Neural progenitor cell (in vitro differentiated cells): ENCODE data around the gene CC2D1A. TPM values are rescaled to one million over a fixed set of nuclear protein-coding genes. Genes with fewer than 3 reads are reported as not detected.

Source experiments
- DNase-seq: peaks from one replicate; pipeline ENCODE4 v3.0.0-alpha.2; 2016; ENCODE audit warnings: low spot score
- H2AFZ ChIP-seq: fragments of 200-600 bp; sonication (generic); replicated peaks from 2 replicates; pipeline ENCODE4 v1.6.1; 2016; ENCODE audit warnings: antibody characterized with exemption
- H3F3A ChIP-seq: fragments of 200-600 bp; sonication (generic); 2 replicates; pipeline ENCODE4 v1.6.1; 2016; ENCODE audit warnings: antibody characterized with exemption, low read depth
- H3K27ac ChIP-seq: fragments of 200-600 bp; sonication (generic); 2 replicates; pipeline ENCODE4 v1.5.1; 2016; ENCODE audit warnings: mild to moderate bottlenecking
- H3K27me3 ChIP-seq: fragments of 200-600 bp; sonication (generic); 2 replicates; pipeline ENCODE4 v1.6.1; 2016; ENCODE audit warnings: mild to moderate bottlenecking, moderate library complexity
- H3K36me3 ChIP-seq: fragments of 200-600 bp; sonication (generic); 2 replicates; pipeline ENCODE4 v1.5.1; 2016
- H3K4me1 ChIP-seq: fragments of 200-600 bp; sonication (generic); 2 replicates; pipeline ENCODE4 v1.6.1; 2016; ENCODE audit warnings: mixed run types
- H3K4me2 ChIP-seq: fragments of 200-600 bp; sonication (generic); 2 replicates; pipeline ENCODE4 v1.6.1; 2016
- H3K4me3 ChIP-seq: fragments of 200-600 bp; sonication (generic); 2 replicates; pipeline ENCODE4 v1.5.1; 2016
- H3K79me2 ChIP-seq: fragments of 200-600 bp; sonication (generic); 2 replicates; pipeline ENCODE4 v1.6.1; 2016; ENCODE audit warnings: low read depth
- H3K9ac ChIP-seq: fragments of 200-600 bp; sonication (generic); 2 replicates; pipeline ENCODE4 v1.6.1; 2016
- H3K9me3 ChIP-seq: fragments of 200-600 bp; sonication (generic); 2 replicates; pipeline ENCODE4 v1.5.1; 2016; ENCODE audit warnings: low read depth
- H4K20me1 ChIP-seq: fragments of 200-600 bp; sonication (generic); 2 replicates; pipeline ENCODE4 v1.6.1; 2016; ENCODE audit warnings: low read depth
- H3K27ac Mint-ChIP-seq: 3 replicates; pipeline ENCODE4 v1.8.0; 2021; ENCODE audit warnings: mixed read lengths
- H3K27me3 Mint-ChIP-seq: 2 replicates; pipeline ENCODE4 v1.8.0; 2022; ENCODE audit warnings: low read depth, mild to moderate bottlenecking, inconsistent platforms, moderate library complexity, mixed read lengths; ENCODE audit not compliant: insufficient read depth
- H3K36me3 Mint-ChIP-seq: 3 replicates; pipeline ENCODE4 v1.8.0; 2021; ENCODE audit warnings: mixed read lengths
- H3K4me1 Mint-ChIP-seq: 3 replicates; pipeline ENCODE4 v1.8.0; 2021; ENCODE audit warnings: mixed read lengths
- H3K4me3 Mint-ChIP-seq: 3 replicates; pipeline ENCODE4 v1.8.0; 2021; ENCODE audit warnings: mild to moderate bottlenecking, moderate library complexity, mixed read lengths
- H3K9me3 Mint-ChIP-seq: 3 replicates; pipeline ENCODE4 v1.8.0; 2020; ENCODE audit warnings: mixed read lengths
- EZH2 ChIP-seq: fragments of 200-600 bp; sonication (generic); IDR thresholded peaks from 2 replicates; pipeline ENCODE4 v1.6.1; 2017; ENCODE audit warnings: antibody characterized with exemption, mild to moderate bottlenecking, moderate library complexity
- EZH2phosphoT487 ChIP-seq: fragments of 200-600 bp; sonication (generic); IDR thresholded peaks from 2 replicates; pipeline ENCODE4 v1.6.1; 2017; ENCODE audit warnings: antibody characterized with exemption
- total RNA-seq: library from RNA; depleted of rRNA; stranded (reverse); fragments of >200 nt; gene quantifications from 2 replicates; pipeline ENCODE4 v1.2.3, GENCODE V29; 2015; ENCODE audit warnings: low replicate concordance
- TF ChIP-seq, protein P1 (sequence below): fragments of 200-600 bp; sonication (generic); IDR thresholded peaks from 2 replicates; pipeline ENCODE4 v1.5.1; 2017; ENCODE audit warnings: antibody characterized with exemption, mild to moderate bottlenecking

Gene CC2D1A
- total RNA-seq, 1 donor from 2014 or later: 8.1 TPM

DNA sequence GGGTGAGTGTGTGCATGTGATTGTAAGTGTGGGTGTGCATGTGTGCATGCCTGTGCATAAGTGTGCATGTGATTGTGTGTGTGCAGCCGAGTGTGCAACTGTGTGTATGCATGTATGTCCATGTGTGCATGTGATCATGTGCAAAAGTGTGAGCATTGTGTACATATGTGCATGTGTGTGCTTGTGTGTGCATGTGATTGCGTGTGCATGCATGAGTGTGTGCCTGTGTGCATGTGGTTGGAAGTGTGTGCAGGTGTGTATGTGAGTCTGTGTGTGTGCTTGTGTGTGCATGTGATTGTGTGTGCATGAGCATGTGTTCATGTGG is 28.7 kb downstream of the CC2D1A start:
- Histone ChIP-seq H3K4me1 (peaks cover 22% of the 10 kb centered on the region), H3K4me2 (no peak overlapping the region), H2AFZ (no peak overlapping the region), H3K9me3 (no peaks in the 10 kb centered on the region), H3K4me3 (no peak overlapping the region), H3K27ac (no peak overlapping the region), H3K36me3 (no peaks in the 10 kb centered on the region), H4K20me1 (no peaks in the 10 kb centered on the region), H3K79me2 (no peaks in the 10 kb centered on the region), H3K27me3 (no peaks in the 10 kb centered on the region), H3K9ac (no peak overlapping the region), H3F3A (peaks cover 10% of the 10 kb centered on the region)
- TF ChIP-seq, protein P1, sequence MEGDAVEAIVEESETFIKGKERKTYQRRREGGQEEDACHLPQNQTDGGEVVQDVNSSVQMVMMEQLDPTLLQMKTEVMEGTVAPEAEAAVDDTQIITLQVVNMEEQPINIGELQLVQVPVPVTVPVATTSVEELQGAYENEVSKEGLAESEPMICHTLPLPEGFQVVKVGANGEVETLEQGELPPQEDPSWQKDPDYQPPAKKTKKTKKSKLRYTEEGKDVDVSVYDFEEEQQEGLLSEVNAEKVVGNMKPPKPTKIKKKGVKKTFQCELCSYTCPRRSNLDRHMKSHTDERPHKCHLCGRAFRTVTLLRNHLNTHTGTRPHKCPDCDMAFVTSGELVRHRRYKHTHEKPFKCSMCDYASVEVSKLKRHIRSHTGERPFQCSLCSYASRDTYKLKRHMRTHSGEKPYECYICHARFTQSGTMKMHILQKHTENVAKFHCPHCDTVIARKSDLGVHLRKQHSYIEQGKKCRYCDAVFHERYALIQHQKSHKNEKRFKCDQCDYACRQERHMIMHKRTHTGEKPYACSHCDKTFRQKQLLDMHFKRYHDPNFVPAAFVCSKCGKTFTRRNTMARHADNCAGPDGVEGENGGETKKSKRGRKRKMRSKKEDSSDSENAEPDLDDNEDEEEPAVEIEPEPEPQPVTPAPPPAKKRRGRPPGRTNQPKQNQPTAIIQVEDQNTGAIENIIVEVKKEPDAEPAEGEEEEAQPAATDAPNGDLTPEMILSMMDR: no peak
- no peak for TF ChIP-seq EZH2
- no peak for TF ChIP-seq EZH2phosphoT487
- Mint-ChIP-seq H3K36me3 (no peaks in the 10 kb centered on the region), H3K27ac (peak overlapping the region; percentile 40), H3K4me3 (peak overlapping the region; percentile 27), H3K9me3 (no peaks in the 10 kb centered on the region), H3K27me3 (peaks cover 12% of the 10 kb centered on the region), H3K4me1 (peaks cover 28% of the 10 kb centered on the region)
- DNase-seq: no peak

DNA sequence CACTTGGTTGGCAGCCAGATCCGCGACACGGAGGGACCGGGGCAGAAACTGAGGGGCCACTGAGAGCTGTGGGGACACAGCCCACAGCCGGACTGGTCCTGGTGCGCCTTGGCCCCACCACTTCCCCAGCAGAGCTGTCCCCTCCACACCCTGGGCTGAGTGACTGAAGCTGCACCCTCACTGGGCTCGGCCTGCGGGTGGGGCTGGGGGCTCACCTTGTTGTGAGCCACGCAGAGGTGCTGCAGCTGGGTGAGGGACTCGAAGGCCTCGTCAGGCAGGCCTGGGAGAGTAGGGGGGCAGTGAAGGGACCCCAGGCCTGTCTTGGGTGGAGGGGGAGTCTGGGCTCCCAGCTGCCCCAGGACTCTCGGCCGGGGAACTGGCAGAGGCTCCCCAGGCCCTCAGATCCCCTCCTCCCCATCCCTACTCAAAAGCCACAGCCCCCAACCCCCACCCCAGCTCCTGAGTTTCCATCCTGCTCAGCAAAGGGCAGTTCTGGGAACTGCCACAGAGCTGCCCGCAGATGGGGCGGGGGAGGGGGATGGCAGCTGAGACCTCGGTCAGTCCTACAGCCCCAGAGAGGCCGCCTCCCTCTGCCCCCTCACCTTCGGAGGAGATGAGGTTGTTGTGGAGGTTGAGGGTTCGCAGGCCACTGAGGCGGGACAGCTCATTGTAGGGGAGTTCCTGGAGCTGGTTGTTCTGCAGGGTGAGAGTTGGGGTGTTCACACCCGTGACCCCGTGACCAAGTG is 29.9 kb downstream of the CC2D1A start:
- Histone ChIP-seq H3K27me3 (no peaks in the 10 kb centered on the region), H3K36me3 (no peaks in the 10 kb centered on the region), H2AFZ (peak overlapping the region; percentile 89), H3K4me2 (peak overlapping the region; percentile 65), H4K20me1 (no peaks in the 10 kb centered on the region), H3K27ac (no peak overlapping the region), H3K4me3 (no peak overlapping the region), H3F3A (peaks cover 10% of the 10 kb centered on the region), H3K9me3 (no peaks in the 10 kb centered on the region), H3K4me1 (peaks cover 22% of the 10 kb centered on the region), H3K79me2 (no peaks in the 10 kb centered on the region), H3K9ac (no peak overlapping the region)
- Mint-ChIP-seq H3K4me1 (peaks cover 28% of the 10 kb centered on the region), H3K36me3 (no peaks in the 10 kb centered on the region), H3K27ac (no peak overlapping the region), H3K9me3 (no peaks in the 10 kb centered on the region), H3K4me3 (no peak overlapping the region), H3K27me3 (peaks cover 14% of the 10 kb centered on the region)
- peak; percentile 74 for DNase-seq
- TF ChIP-seq EZH2phosphoT487 (no peak), EZH2 (no peak)
- TF ChIP-seq, protein P1: no peak

DNA sequence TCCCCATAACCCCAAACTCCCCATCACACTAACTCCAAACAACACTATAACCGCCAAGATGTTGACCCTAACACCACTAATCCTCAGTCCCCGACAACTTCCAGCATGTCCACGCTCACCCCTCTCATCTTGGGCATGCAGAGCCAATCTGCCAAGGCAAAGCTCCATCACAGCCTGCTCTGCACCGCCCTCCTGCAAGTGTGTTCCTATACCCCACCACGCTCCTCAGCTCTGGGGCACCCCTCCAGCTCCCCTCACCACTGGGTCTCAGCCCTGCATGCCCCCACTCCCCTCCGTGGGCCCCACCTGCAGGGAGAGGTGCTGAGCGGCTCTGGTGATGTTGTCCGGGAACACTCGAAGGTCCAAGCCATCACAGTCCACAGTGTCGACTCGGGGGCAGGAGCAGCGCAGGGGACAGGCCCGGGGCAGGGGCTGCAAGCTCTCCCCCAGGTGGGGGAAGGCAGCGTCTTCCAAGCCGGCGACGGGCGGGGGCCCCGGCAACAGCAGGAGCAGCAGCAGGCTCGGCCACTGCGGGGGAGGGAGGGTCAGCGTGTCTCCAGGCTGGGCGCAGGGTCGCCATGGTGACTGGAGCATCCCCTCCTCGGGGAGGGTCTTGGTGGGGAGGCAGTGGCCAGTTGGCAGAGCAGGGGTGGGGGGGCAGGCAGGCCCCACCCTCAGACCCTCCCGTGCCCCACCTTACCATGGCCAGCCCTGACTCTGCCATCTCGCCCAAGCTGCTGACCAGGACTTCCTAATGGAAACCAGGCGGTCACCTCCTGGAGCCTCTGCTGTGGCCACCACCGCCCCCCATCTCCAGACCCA is 31.7 kb downstream of the CC2D1A start:
- Histone ChIP-seq H3K4me1 (peaks cover 22% of the 10 kb centered on the region), H3K79me2 (no peaks in the 10 kb centered on the region), H4K20me1 (no peaks in the 10 kb centered on the region), H3K27me3 (no peaks in the 10 kb centered on the region), H2AFZ (peak overlapping the region; percentile 92), H3F3A (peaks cover 10% of the 10 kb centered on the region), H3K4me3 (peak overlapping the region; percentile 19), H3K4me2 (peak overlapping the region; percentile 80), H3K9ac (no peak overlapping the region), H3K27ac (no peak overlapping the region), H3K36me3 (no peaks in the 10 kb centered on the region), H3K9me3 (no peaks in the 10 kb centered on the region)
- Mint-ChIP-seq H3K36me3 (no peaks in the 10 kb centered on the region), H3K27ac (peak overlapping the region; percentile 58), H3K9me3 (no peaks in the 10 kb centered on the region), H3K4me3 (peak overlapping the region; percentile 70), H3K27me3 (peaks cover 14% of the 10 kb centered on the region), H3K4me1 (peaks cover 28% of the 10 kb centered on the region)
- DNase-seq: peak; percentile 48
- TF ChIP-seq EZH2phosphoT487 (no peak), EZH2 (no peak)
- TF ChIP-seq, protein P1: no peak
